Large intestine (tissue), 1 donor: ENCODE results near the gene ADAM20. TPM values are rescaled to one million over a fixed set of nuclear protein-coding genes. Genes with fewer than 3 reads are reported as not detected.

ENCODE experiments used
- polyA plus RNA-seq: library from polyadenylated mRNA; unstranded; fragments of 120-200 nt; gene quantifications from one replicate; pipeline ENCODE4 v1.2.1, GENCODE V29; 2013

The ADAM20 gene
- polyA plus RNA-seq, 1 donor: 0.06 TPM

Other genes starting within 250 kb of the ADAM20 start
- 63.5 TPM for gene COX16, start 175.3 kb downstream of the ADAM20 start, polyA plus RNA-seq
- 42.5 TPM for gene SYNJ2BP, start 117.9 kb downstream of the ADAM20 start, polyA plus RNA-seq
- 0.09 TPM for gene ADAM21, start 82.8 kb downstream of the ADAM20 start, polyA plus RNA-seq
- 31.6 TPM for gene MED6, start 65.7 kb upstream of the ADAM20 start, polyA plus RNA-seq
- gene TTC9, start 106.9 kb upstream of the ADAM20 start, polyA plus RNA-seq: 1.9 TPM